Right lobe of liver (tissue), 6 donors: ENCODE data around the gene NAT14. TPM values are rescaled to one million over a fixed set of nuclear protein-coding genes. Genes with fewer than 3 reads are reported as not detected.
A peak's percentile ranks its signal among the peaks of the same experiment; 100 is the strongest.

Source experiments
- ATAC-seq, 4 donors: fragments of 200-7000 bp; cut with Tn5 transposase; one replicate each; pipeline ENCODE4 v1.9.1; 2020; ENCODE audit warnings: mild to moderate bottlenecking in 4 of 4, moderate library complexity in 4 of 4
- DNase-seq, 3 donors: peaks; one replicate each; pipeline ENCODE4 v3.0.0-alpha.2; 2020
- H3K27ac ChIP-seq, 3 donors: fragments of 200-600 bp; one replicate each; pipeline ENCODE4 v1.8.0; 2022
- H3K27me3 ChIP-seq, 2 donors: fragments of 200-600 bp; one replicate each; pipeline ENCODE4 v1.8.0; 2022
- H3K36me3 ChIP-seq, 4 donors: fragments of 200-600 bp; sonication (generic) in 1 of 4; one replicate each; pipeline versions ENCODE4 v1.5.1 to v1.8.0; 2017 to 2022; ENCODE audit warnings: control low read depth in 1 of 4
- H3K4me1 ChIP-seq, 4 donors: fragments of 200-600 bp; sonication (generic) in 1 of 4; one replicate each; pipeline versions ENCODE4 v1.5.1 to v1.8.0; 2017 to 2022; ENCODE audit warnings: control low read depth in 1 of 4
- H3K4me3 ChIP-seq, 3 donors: fragments of 200-600 bp; one replicate each; pipeline ENCODE4 v1.8.0; 2022
- H3K9me3 ChIP-seq, 4 donors: fragments of 200-600 bp; sonication (generic) in 1 of 4; one replicate each; pipeline versions ENCODE4 v1.5.1 to v1.8.0; 2017 to 2022; ENCODE audit warnings: control low read depth in 1 of 4
- CTCF ChIP-seq, 4 donors: fragments of 200-600 bp in 3 of 4; fragments of 450-650 bp in 1 of 4; IDR thresholded peaks; one replicate each; pipeline versions ENCODE4 v1.5.1 to v1.8.0; 2016 to 2022; ENCODE audit warnings: antibody characterized with exemption in 4 of 4, mild to moderate bottlenecking in 2 of 4
- POLR2A ChIP-seq: fragments of 450-650 bp; IDR thresholded peaks from one replicate; pipeline ENCODE4 v1.6.1; 2017; ENCODE audit warnings: antibody characterized with exemption, mild to moderate bottlenecking
- whole genome bisulfite sequencing: methylation state at CpG from one replicate; pipeline ENCODE4 v1.1.6; 2018; ENCODE audit warnings: low coverage, low lambda C conversion rate; ENCODE audit not compliant: insufficient coverage; ENCODE audit errors: missing lambda C conversion rate; 5-methylcytosine and 5-hydroxymethylcytosine counted together
- intact Hi-C, 2 donors: fragments of 100-400 bp; cut with DNase I; formaldehyde crosslinking; loops; one replicate each; pipeline versions ENCODE4 v1.11.2 to v1.14.1; 2022
- total RNA-seq, 6 experiments: library from RNA; depleted of rRNA in 2 of 6; stranded (reverse); fragments of >200 nt in 2 of 6; fragmentation: NEBNext Ultra II Directional in 3 of 6; extraction: Animal tissue kit (Norgen Biotek cat#: 25700) in 3 of 6; gene quantifications; one replicate each; pipeline versions ENCODE4 v1.1.0 to v1.2.4, GENCODE V29; 2016 to 2023
- donor health status: DM: no; HTN: yes; CAD: no.
- donor health status: DM: no; HTN: no; CAD: no.
- donor health status: DM: no; HTN: no; CAD: no.
- donor health status: DM: no; HTN: yes; CAD: no.
- donor health status: DM: no; HTN: yes; CAD: no.

The NAT14 gene
- total RNA-seq, 6 experiments from 2014 or later = 2.5 to 6.0 (median 3.9) TPM

GRCh38 chr19:55440411-55441105, 44.4 kb upstream of the NAT14 start:
- H3K36me3 ChIP-seq = no peaks in the 10 kb centered on the region
- WGBS = 8% methylated on average over 25 of the region's 39 CpGs
- intact Hi-C loops = no loop called here
- TF ChIP-seq POLR2A = no peak
- TF ChIP-seq CTCF (IDR thresholded peaks at IDR 0.05) = no peak
- H3K4me1 ChIP-seq = no peaks in the 10 kb centered on the region
- no peak overlapping the region for H3K4me3 ChIP-seq
- ATAC-seq = no peak
- peak in 1 of 3 donors; percentile 40 for DNase-seq
- H3K27me3 ChIP-seq = peaks cover 0 to 10% of the 10 kb centered on the region in 2 donors
- no peak overlapping the region for H3K27ac ChIP-seq
- no peaks in the 10 kb centered on the region for H3K9me3 ChIP-seq

- H3K36me3 ChIP-seq = no peaks in the 10 kb centered on the region
- no peak for TF ChIP-seq CTCF (IDR thresholded peaks at IDR 0.05)
- no peak for TF ChIP-seq POLR2A
- H3K9me3 ChIP-seq = no peaks in the 10 kb centered on the region
- no peak overlapping the region for H3K4me3 ChIP-seq
- H3K4me1 ChIP-seq = no peaks in the 10 kb centered on the region
- DNase-seq = no peak
- 5% methylated on average over 19 of the region's 21 CpGs for WGBS
- intact Hi-C loops = no loop called here
- no peak for ATAC-seq
- no peak overlapping the region for H3K27ac ChIP-seq
- peaks cover 0 to 10% of the 10 kb centered on the region in 2 donors for H3K27me3 ChIP-seq
These were observed 43.7 kb upstream of the NAT14 start for GRCh38 chr19:55441319-55441691.

- no peak for TF ChIP-seq CTCF (IDR thresholded peaks at IDR 0.05)
- TF ChIP-seq POLR2A = no peak
- intact Hi-C loops = no loop called here
- Histone ChIP-seq H3K27ac (no peak overlapping the region), H3K4me1 (no peaks in the 10 kb centered on the region), H3K4me3 (no peak overlapping the region), H3K27me3 (peaks cover 0 to 10% of the 10 kb centered on the region in 2 donors), H3K9me3 (no peaks in the 10 kb centered on the region), H3K36me3 (no peaks in the 10 kb centered on the region)
- DNase-seq (peak in 1 of 3 donors; percentile 36), ATAC-seq (peak in 1 of 4 donors; percentile 33)
- WGBS = 6% methylated on average over 13 of the region's 39 CpGs
These were observed 43.2 kb upstream of the NAT14 start for GRCh38 chr19:55441692-55442321.

GRCh38 chr19:55442372-55442961, 42.5 kb upstream of the NAT14 start:
- DNase-seq = peak in 1 of 3 donors; percentile 33
- peaks cover 0 to 10% of the 10 kb centered on the region in 2 donors for H3K27me3 ChIP-seq
- 1% methylated on average over 16 of the region's 72 CpGs for WGBS

More at GRCh38 chr19:55442372-55442961, 42.5 kb upstream of the NAT14 start:
- no peak for ATAC-seq
- H3K27ac ChIP-seq = no peak overlapping the region
- no peaks in the 10 kb centered on the region for H3K4me1 ChIP-seq
- TF ChIP-seq CTCF (IDR thresholded peaks at IDR 0.05) (no peak), POLR2A (no peak)
- no peaks in the 10 kb centered on the region for H3K36me3 ChIP-seq
- H3K4me3 ChIP-seq = no peak overlapping the region
- no peaks in the 10 kb centered on the region for H3K9me3 ChIP-seq
- intact Hi-C loops = no loop called here
